Endothelial cell of umbilical vein (primary cell): Measurements from ENCODE around the gene BNIP2.

Experiments used
- EZH2 ChIP-seq: IDR thresholded peaks from 2 replicates; pipeline ENCODE4 v1.6.1; 2012; ENCODE audit warnings: borderline replicate concordance, low read depth, mild to moderate bottlenecking, moderate library complexity, low read length, inconsistent platforms; ENCODE audit not compliant: severe bottlenecking
- FOS ChIP-seq: IDR thresholded peaks from 2 replicates; pipeline ENCODE4 v1.6.1; 2011; ENCODE audit warnings: mild to moderate bottlenecking, low read length, moderate library complexity, borderline replicate concordance; ENCODE audit not compliant: insufficient read depth
- GATA2 ChIP-seq: IDR thresholded peaks from 2 replicates; pipeline ENCODE4 v1.7.0; 2011; ENCODE audit warnings: low read depth, mild to moderate bottlenecking, moderate library complexity, mixed read lengths, low read length; ENCODE audit not compliant: insufficient read length, insufficient read depth
- JUN ChIP-seq: IDR thresholded peaks from 2 replicates; pipeline ENCODE4 v1.6.1; 2011; ENCODE audit warnings: borderline replicate concordance, low read depth; ENCODE audit not compliant: insufficient read length, insufficient read depth
- MAX ChIP-seq: IDR thresholded peaks from 2 replicates; pipeline ENCODE4 v1.6.1; 2011; ENCODE audit not compliant: insufficient read depth, insufficient read length
- MYC ChIP-seq: IDR thresholded peaks from one replicate; pipeline ENCODE4 v1.6.1; 2011; ENCODE audit warnings: mild to moderate bottlenecking, low read depth, low read length
- POLR2A ChIP-seq: IDR thresholded peaks from 2 replicates; pipeline ENCODE4 v1.6.1; 2012; ENCODE audit warnings: low read depth, mild to moderate bottlenecking, control low read depth, low read length
- POLR2AphosphoS5 ChIP-seq: IDR thresholded peaks from 2 replicates; pipeline ENCODE4 v1.6.1; 2012; ENCODE audit warnings: low read depth, mild to moderate bottlenecking, control low read depth, low read length, moderate library complexity; ENCODE audit not compliant: insufficient read depth
- TF ChIP-seq, protein P1 (sequence below), 2 donors: IDR thresholded peaks; 1 replicate in 1 of 2; 2 replicates in 1 of 2; pipeline ENCODE4 v1.5.1; 2011; ENCODE audit warnings: low read length in 2 of 2, mild to moderate bottlenecking in 2 of 2, moderate library complexity in 2 of 2, control low read depth in 1 of 2, inconsistent platforms in 1 of 2, low read depth in 1 of 2; ENCODE audit not compliant: insufficient read depth in 1 of 2; ENCODE audit errors: extremely low read depth in 1 of 2

DNA sequence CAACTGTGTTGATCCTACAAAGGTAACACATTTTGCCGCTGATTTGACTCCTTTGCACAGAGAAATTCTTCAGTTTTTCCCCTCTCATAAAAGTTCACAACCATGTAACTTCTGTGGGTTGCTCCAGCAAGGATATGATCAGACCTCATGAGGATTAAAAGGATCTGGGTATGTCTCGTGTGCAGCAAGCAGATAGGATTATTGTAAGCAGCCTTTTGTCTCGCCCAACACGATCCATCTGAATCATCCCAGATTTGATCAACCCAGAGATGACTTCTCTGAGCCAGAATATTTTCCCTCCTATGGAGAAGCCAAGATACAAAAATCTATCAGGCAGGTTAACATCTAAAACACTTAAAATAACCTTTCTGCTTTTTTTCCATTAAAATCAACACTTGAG, 12.8 kb upstream of the BNIP2 start:
- TF ChIP-seq, protein P1, sequence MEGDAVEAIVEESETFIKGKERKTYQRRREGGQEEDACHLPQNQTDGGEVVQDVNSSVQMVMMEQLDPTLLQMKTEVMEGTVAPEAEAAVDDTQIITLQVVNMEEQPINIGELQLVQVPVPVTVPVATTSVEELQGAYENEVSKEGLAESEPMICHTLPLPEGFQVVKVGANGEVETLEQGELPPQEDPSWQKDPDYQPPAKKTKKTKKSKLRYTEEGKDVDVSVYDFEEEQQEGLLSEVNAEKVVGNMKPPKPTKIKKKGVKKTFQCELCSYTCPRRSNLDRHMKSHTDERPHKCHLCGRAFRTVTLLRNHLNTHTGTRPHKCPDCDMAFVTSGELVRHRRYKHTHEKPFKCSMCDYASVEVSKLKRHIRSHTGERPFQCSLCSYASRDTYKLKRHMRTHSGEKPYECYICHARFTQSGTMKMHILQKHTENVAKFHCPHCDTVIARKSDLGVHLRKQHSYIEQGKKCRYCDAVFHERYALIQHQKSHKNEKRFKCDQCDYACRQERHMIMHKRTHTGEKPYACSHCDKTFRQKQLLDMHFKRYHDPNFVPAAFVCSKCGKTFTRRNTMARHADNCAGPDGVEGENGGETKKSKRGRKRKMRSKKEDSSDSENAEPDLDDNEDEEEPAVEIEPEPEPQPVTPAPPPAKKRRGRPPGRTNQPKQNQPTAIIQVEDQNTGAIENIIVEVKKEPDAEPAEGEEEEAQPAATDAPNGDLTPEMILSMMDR (IDR thresholded peaks at IDR 0.05; ENCODE audit: extremely low read depth in 1 of 2, insufficient read depth in 1 of 2, low read depth in 1 of 2, low read length in 2 of 2): no peak
- TF ChIP-seq MYC (no peak), POLR2AphosphoS5 (no peak), MAX (no peak), POLR2A (no peak), EZH2 (no peak), JUN (no peak), FOS (no peak), GATA2 (no peak)
